HL-60 (cell line): ENCODE measurements around the gene USP32.

Experiments used
- POLR2AphosphoS5 ChIP-seq: IDR thresholded peaks from 2 replicates; pipeline ENCODE4 v1.6.1; 2012; ENCODE audit warnings: low read depth
- SPI1 ChIP-seq: IDR thresholded peaks from 2 replicates; pipeline ENCODE4 v1.6.1; 2012; ENCODE audit warnings: low read depth, mild to moderate bottlenecking, borderline replicate concordance
- TF ChIP-seq, protein P1 (sequence below): IDR thresholded peaks from one replicate; pipeline ENCODE4 v1.5.1; 2011; ENCODE audit warnings: low read length, control low read depth, inconsistent platforms; ENCODE audit not compliant: insufficient read depth
- TF ChIP-seq, protein P2 (sequence below): IDR thresholded peaks from 2 replicates; pipeline ENCODE4 v1.6.1; 2012; ENCODE audit warnings: low read depth; ENCODE audit not compliant: insufficient replicate concordance

DNA sequence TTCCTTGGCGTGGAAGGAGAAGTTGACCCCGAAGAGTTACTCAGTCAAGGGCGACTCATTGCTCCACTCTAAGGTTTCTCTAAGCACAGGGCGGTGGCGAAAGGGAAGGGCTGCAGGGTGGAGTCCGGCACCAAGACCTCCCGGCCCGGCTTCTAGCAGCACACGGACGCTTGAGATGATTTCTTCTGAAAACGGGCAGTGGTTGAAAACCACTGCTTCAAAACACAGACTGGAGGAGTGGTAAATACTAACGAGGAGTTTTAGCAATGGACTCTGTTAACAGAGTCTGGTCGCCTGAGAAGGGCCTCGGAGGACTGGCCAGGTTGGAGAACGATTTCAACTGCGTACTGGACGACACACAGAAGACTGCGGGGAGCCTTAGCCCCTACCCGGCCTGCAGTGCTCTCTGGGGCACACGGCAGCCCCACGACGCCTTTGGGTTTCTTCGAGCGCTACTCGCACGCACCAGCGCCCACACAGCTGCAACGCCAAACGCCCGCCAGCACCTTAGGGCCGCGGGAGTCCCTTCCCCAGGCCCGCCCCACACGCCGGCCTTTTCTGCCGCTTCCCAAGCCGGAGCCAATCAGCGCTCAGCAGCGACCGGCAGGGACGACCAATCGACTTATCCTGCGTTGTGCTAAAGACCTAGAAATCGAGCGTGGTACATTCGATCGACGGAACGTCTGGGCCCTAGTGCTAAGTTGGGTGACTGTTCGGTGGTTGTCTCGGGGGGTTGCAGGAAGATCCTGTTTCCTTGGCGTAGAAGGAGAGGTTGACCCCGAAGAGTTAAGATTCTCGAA is 256.6 kb downstream of the USP32 start:
- TF ChIP-seq, protein P1, sequence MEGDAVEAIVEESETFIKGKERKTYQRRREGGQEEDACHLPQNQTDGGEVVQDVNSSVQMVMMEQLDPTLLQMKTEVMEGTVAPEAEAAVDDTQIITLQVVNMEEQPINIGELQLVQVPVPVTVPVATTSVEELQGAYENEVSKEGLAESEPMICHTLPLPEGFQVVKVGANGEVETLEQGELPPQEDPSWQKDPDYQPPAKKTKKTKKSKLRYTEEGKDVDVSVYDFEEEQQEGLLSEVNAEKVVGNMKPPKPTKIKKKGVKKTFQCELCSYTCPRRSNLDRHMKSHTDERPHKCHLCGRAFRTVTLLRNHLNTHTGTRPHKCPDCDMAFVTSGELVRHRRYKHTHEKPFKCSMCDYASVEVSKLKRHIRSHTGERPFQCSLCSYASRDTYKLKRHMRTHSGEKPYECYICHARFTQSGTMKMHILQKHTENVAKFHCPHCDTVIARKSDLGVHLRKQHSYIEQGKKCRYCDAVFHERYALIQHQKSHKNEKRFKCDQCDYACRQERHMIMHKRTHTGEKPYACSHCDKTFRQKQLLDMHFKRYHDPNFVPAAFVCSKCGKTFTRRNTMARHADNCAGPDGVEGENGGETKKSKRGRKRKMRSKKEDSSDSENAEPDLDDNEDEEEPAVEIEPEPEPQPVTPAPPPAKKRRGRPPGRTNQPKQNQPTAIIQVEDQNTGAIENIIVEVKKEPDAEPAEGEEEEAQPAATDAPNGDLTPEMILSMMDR = no peak
- TF ChIP-seq, protein P2, sequence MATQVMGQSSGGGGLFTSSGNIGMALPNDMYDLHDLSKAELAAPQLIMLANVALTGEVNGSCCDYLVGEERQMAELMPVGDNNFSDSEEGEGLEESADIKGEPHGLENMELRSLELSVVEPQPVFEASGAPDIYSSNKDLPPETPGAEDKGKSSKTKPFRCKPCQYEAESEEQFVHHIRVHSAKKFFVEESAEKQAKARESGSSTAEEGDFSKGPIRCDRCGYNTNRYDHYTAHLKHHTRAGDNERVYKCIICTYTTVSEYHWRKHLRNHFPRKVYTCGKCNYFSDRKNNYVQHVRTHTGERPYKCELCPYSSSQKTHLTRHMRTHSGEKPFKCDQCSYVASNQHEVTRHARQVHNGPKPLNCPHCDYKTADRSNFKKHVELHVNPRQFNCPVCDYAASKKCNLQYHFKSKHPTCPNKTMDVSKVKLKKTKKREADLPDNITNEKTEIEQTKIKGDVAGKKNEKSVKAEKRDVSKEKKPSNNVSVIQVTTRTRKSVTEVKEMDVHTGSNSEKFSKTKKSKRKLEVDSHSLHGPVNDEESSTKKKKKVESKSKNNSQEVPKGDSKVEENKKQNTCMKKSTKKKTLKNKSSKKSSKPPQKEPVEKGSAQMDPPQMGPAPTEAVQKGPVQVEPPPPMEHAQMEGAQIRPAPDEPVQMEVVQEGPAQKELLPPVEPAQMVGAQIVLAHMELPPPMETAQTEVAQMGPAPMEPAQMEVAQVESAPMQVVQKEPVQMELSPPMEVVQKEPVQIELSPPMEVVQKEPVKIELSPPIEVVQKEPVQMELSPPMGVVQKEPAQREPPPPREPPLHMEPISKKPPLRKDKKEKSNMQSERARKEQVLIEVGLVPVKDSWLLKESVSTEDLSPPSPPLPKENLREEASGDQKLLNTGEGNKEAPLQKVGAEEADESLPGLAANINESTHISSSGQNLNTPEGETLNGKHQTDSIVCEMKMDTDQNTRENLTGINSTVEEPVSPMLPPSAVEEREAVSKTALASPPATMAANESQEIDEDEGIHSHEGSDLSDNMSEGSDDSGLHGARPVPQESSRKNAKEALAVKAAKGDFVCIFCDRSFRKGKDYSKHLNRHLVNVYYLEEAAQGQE = no peak
- TF ChIP-seq SPI1 = 0 out of 2 replicates have a peak, but pooled peaks have one; percentile 5
- peak; percentile 65; the same call in 1 of the 2 replicates for TF ChIP-seq POLR2AphosphoS5
